DOHH2 (cell line): Measurements from ENCODE around the gene ASTL.

Experiments
- H3F3A ChIP-seq: fragments of 200-600 bp; sonication (generic), shearing (Covaris generic); 2 replicates; pipeline ENCODE4 v1.6.0; 2016; ENCODE audit warnings: antibody characterized with exemption, mild to moderate bottlenecking; ENCODE audit not compliant: control insufficient read depth, insufficient read depth
- H3K27ac ChIP-seq: fragments of 200-600 bp; sonication (generic); 2 replicates; pipeline ENCODE4 v1.5.1; 2014; ENCODE audit warnings: low read depth, mild to moderate bottlenecking, low read length, moderate library complexity
- H3K27me3 ChIP-seq: fragments of 200-600 bp; sonication (generic); 2 replicates; pipeline ENCODE4 v1.6.1; 2014; ENCODE audit warnings: mild to moderate bottlenecking, low read length, mixed read lengths; ENCODE audit not compliant: control insufficient read depth
- H3K36me3 ChIP-seq: fragments of 200-600 bp; sonication (generic); 2 replicates; pipeline ENCODE4 v1.6.1; 2014; ENCODE audit warnings: mild to moderate bottlenecking, low read length, moderate library complexity, mixed read lengths; ENCODE audit not compliant: control insufficient read depth
- H3K4me1 ChIP-seq: fragments of 200-600 bp; sonication (generic); 2 replicates; pipeline ENCODE4 v1.6.1; 2014; ENCODE audit warnings: mild to moderate bottlenecking, low read length, mixed read lengths; ENCODE audit not compliant: control insufficient read depth
- H3K4me2 ChIP-seq: fragments of 200-600 bp; sonication (generic); 2 replicates; pipeline ENCODE4 v1.6.0; 2014; ENCODE audit warnings: mild to moderate bottlenecking, low read length, moderate library complexity
- H3K4me3 ChIP-seq: fragments of 200-600 bp; sonication (generic); 2 replicates; pipeline ENCODE4 v1.5.1; 2014; ENCODE audit warnings: mild to moderate bottlenecking, low read length, mixed read lengths
- H3K79me2 ChIP-seq: fragments of 200-600 bp; sonication (generic); 2 replicates; pipeline ENCODE4 v1.6.1; 2014; ENCODE audit warnings: mild to moderate bottlenecking, low read length, mixed read lengths; ENCODE audit not compliant: control insufficient read depth
- H3K9me2 ChIP-seq: fragments of 200-600 bp; sonication (generic); replicated peaks from 2 replicates; pipeline ENCODE4 v1.6.1; 2014; ENCODE audit warnings: mild to moderate bottlenecking, low read length, mixed read lengths; ENCODE audit not compliant: control insufficient read depth
- H3K9me3 ChIP-seq: fragments of 200-600 bp; sonication (generic); 2 replicates; pipeline ENCODE4 v1.6.1; 2014; ENCODE audit warnings: antibody characterized with exemption, low read length, mixed read lengths; ENCODE audit not compliant: control insufficient read depth, insufficient read depth
- H4K20me1 ChIP-seq: fragments of 200-600 bp; sonication (generic); 2 replicates; pipeline ENCODE4 v1.6.0; 2014; ENCODE audit warnings: low read depth, mild to moderate bottlenecking, antibody characterized with exemption, low read length, moderate library complexity; ENCODE audit not compliant: control insufficient read depth, insufficient read depth
- EZH2phosphoT487 ChIP-seq: fragments of 200-600 bp; sonication (generic); IDR thresholded peaks from 2 replicates; pipeline ENCODE4 v1.6.1; 2017; ENCODE audit warnings: borderline replicate concordance, mild to moderate bottlenecking, antibody characterized with exemption, low read length, moderate library complexity, mixed read lengths
- TF ChIP-seq, protein P1 (sequence below): fragments of 200-600 bp; sonication (generic); IDR thresholded peaks from one replicate; pipeline ENCODE4 v1.5.1; 2014; ENCODE audit warnings: antibody characterized with exemption, mild to moderate bottlenecking, low read depth, low read length; ENCODE audit not compliant: poor library complexity, severe bottlenecking

ASTL gene

DNA sequence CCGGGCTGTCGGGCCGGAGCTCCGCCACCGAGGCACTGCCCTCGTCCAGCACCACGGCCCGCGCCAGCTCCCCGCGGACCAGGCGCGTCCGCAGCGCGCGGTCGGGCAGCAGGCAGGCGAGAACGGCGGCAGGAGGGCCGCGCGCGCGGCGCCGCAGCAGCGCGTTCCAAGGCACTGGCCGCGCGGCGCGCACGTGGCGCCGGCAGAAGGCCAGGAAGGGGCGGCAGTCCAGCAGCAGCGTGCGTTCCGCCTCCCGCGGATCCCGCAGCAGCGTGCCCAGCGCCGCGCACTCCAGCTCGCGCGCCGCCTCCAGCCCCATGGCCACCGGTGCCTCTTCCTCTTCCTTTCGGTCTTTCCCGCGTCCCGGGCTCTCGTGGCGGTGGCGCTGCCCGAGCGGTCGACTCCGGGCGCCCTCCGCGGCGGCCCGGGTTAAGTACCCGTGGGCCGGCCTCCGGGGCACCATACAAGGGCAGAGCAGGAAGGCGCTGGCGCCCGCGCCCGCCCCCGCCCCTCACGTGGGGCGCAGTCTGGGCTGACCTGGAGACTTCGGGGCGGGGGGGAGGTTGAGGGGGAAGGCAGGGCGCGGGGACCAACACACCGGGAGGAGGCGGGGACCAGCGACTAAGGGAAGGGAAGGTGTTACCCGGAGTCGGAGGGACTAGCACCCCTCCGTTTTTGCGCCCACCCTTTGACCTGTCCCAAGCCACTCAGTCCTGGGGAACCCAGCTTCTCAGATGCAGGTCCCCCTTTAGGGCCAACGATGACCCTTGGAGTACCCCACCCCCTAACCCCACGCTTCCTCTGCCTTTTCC lies 6.9 kb upstream of the ASTL start, which contains the start of gene DUSP2:
DUSP2 (minus strand) TSS at position 405 of the 812 bp plus-strand sequence; CDS start at position 319, 86 bp downstream.
- Histone ChIP-seq H3K4me3 (peak within 1 kb of the TSS; percentile 97), H3K9me2 (no peaks in the 10 kb centered on the region), H3K36me3 (peaks cover 32% of the 10 kb centered on the region), H3K27ac (peak within 1 kb of the TSS; percentile 90), H3K9me3 (no peaks in the 10 kb centered on the region), H4K20me1 (peaks cover 20% of the 10 kb centered on the region), H3K79me2 (peaks cover 29% of the 10 kb centered on the region), H3K27me3 (no peaks in the 10 kb centered on the region), H3K4me2 (peak within 1 kb of the TSS; percentile 94), H3F3A (peaks cover 23% of the 10 kb centered on the region), H3K4me1 (peaks cover 69% of the 10 kb centered on the region)
- TF ChIP-seq, protein P1, sequence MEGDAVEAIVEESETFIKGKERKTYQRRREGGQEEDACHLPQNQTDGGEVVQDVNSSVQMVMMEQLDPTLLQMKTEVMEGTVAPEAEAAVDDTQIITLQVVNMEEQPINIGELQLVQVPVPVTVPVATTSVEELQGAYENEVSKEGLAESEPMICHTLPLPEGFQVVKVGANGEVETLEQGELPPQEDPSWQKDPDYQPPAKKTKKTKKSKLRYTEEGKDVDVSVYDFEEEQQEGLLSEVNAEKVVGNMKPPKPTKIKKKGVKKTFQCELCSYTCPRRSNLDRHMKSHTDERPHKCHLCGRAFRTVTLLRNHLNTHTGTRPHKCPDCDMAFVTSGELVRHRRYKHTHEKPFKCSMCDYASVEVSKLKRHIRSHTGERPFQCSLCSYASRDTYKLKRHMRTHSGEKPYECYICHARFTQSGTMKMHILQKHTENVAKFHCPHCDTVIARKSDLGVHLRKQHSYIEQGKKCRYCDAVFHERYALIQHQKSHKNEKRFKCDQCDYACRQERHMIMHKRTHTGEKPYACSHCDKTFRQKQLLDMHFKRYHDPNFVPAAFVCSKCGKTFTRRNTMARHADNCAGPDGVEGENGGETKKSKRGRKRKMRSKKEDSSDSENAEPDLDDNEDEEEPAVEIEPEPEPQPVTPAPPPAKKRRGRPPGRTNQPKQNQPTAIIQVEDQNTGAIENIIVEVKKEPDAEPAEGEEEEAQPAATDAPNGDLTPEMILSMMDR: no peak
- TF ChIP-seq EZH2phosphoT487: no peak

- Histone ChIP-seq H3K4me3 (peak overlapping the region; percentile 97), H3K27me3 (no peaks in the 10 kb centered on the region), H3K9me3 (no peaks in the 10 kb centered on the region), H3K4me2 (peak overlapping the region; percentile 94), H4K20me1 (peaks cover 20% of the 10 kb centered on the region), H3K9me2 (no peaks in the 10 kb centered on the region), H3K36me3 (peaks cover 32% of the 10 kb centered on the region), H3K27ac (peak overlapping the region; percentile 90), H3F3A (peaks cover 26% of the 10 kb centered on the region), H3K79me2 (peaks cover 29% of the 10 kb centered on the region), H3K4me1 (peaks cover 64% of the 10 kb centered on the region)
- TF ChIP-seq, protein P1: no peak
- no peak for TF ChIP-seq EZH2phosphoT487
Measured at GRCh38 chr2:96144481-96145035, 6.3 kb upstream of the ASTL start.

DNA sequence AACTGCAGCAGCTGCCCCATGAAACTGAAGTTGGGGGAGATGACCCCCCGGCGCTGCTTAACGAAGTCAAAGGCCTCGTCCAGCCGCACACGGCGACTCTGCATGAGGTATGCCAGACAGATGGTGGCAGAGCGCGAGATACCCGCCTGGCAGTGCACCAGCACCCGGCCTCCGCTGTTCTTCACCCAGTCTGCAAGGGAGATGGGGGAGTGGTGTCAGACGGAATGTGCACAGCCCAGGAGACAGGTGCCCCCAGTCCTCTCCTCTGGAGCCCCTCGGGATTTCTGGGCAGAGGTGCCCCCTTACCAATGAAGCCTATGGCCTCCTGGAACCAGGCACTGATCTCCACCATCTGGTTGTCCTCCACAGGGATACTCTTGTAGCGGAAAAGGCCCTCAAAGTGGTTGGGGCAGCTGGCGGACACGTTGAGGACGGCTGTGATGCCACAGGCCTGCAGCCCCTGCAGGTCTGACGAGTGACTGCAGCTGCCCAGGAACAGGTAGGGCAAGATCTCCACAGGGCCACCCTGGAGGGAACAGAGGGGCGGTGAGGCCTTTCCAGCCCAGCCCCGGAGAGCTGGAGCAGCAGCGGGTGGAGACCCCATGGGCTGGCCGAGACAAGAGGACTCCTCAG lies 5.7 kb upstream of the ASTL start:
- Histone ChIP-seq H3K4me2 (peak overlapping the region; percentile 94), H3K9me3 (no peaks in the 10 kb centered on the region), H4K20me1 (peaks cover 20% of the 10 kb centered on the region), H3K9me2 (no peaks in the 10 kb centered on the region), H3K36me3 (peaks cover 32% of the 10 kb centered on the region), H3K4me3 (peak overlapping the region; percentile 97), H3K27ac (peak overlapping the region; percentile 90), H3K79me2 (peaks cover 29% of the 10 kb centered on the region), H3K27me3 (no peaks in the 10 kb centered on the region), H3K4me1 (peaks cover 58% of the 10 kb centered on the region), H3F3A (peaks cover 21% of the 10 kb centered on the region)
- TF ChIP-seq, protein P1: peak; percentile 51
- TF ChIP-seq EZH2phosphoT487: no peak
